Neuron (in vitro differentiated cells): Measurements from ENCODE around the gene C10orf90.

Experiments
- H2AFZ ChIP-seq: one replicate; pipeline ENCODE4 v1.6.1; 2013; ENCODE audit warnings: low read depth, mild to moderate bottlenecking, inconsistent platforms, low read length, moderate library complexity
- H3K27me3 ChIP-seq: one replicate; pipeline ENCODE4 v1.6.1; 2013; ENCODE audit warnings: low read length; ENCODE audit not compliant: insufficient read depth
- H3K36me3 ChIP-seq: one replicate; pipeline ENCODE4 v1.6.1; 2013; ENCODE audit warnings: low read length; ENCODE audit not compliant: insufficient read depth
- H3K4me1 ChIP-seq: one replicate; pipeline ENCODE4 v1.6.1; 2013; ENCODE audit warnings: low read length; ENCODE audit not compliant: insufficient read depth
- H3K4me3 ChIP-seq: 2 replicates; pipeline ENCODE4 v1.5.1; 2013; ENCODE audit warnings: mild to moderate bottlenecking, low read length, moderate library complexity
- H3K9me3 ChIP-seq: one replicate; pipeline ENCODE4 v1.6.1; 2013; ENCODE audit warnings: low read length

The C10orf90 gene

DNA sequence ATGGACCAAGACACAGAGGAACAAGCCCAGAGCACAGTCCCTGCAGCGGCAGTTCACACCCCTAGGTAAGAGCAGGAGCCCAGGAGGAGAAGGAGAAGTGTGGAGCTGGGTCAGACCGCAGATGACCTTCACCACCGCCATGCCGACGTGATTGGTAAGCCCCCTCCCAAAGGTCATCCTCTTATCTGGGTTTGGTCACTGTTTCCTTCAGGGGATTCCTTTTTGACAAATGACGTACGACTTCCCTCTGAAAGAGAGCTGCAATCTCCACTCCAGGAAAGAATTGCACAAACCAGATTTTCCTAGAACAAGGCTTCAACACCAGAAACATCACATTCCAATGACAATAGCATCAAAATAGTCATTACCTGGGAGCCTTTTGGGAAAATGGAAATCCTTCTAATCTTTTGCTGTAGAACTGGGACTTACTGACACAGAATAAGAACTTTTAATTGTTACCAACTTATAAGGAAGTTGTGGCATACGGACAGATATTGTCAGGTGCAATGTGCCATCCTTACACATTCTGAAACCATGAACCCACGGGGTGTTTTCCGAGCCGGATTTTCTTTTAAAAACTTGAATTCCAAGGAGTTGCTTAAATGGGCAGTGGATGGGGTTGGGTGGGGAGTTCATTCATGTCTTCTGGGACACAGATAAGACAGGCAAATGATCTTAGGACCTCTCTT lies 261.4 kb downstream of the C10orf90 start:
- Histone ChIP-seq H3K9me3 (no peaks in the 10 kb centered on the region), H3K36me3 (no peaks in the 10 kb centered on the region), H3K4me3 (no peak overlapping the region), H3K4me1 (peaks cover 8% of the 10 kb centered on the region), H3K27me3 (peaks cover 5% of the 10 kb centered on the region), H2AFZ (no peak overlapping the region)

GRCh38 chr10:126407831-126408230 lies 262.7 kb downstream of the C10orf90 start:
- H3K4me3 ChIP-seq: no peak overlapping the region
- H2AFZ ChIP-seq: no peak overlapping the region
- no peaks in the 10 kb centered on the region for H3K9me3 ChIP-seq
- no peaks in the 10 kb centered on the region for H3K36me3 ChIP-seq
- peaks cover 5% of the 10 kb centered on the region for H3K27me3 ChIP-seq
- peaks cover 8% of the 10 kb centered on the region for H3K4me1 ChIP-seq

- Histone ChIP-seq H3K4me3 (no peak overlapping the region), H3K27me3 (peaks cover 2% of the 10 kb centered on the region), H3K9me3 (no peaks in the 10 kb centered on the region), H3K4me1 (peaks cover 8% of the 10 kb centered on the region), H2AFZ (no peak overlapping the region), H3K36me3 (no peaks in the 10 kb centered on the region)
Observed at GRCh38 chr10:126405239-126405775, 265.2 kb downstream of the C10orf90 start.

- no peak overlapping the region for H3K4me3 ChIP-seq
- no peak overlapping the region for H2AFZ ChIP-seq
- H3K9me3 ChIP-seq: no peaks in the 10 kb centered on the region
- H3K27me3 ChIP-seq: peaks cover 2% of the 10 kb centered on the region
- no peaks in the 10 kb centered on the region for H3K36me3 ChIP-seq
- peaks cover 9% of the 10 kb centered on the region for H3K4me1 ChIP-seq
Observed at GRCh38 chr10:126402721-126403695, 267.5 kb downstream of the C10orf90 start.

DNA sequence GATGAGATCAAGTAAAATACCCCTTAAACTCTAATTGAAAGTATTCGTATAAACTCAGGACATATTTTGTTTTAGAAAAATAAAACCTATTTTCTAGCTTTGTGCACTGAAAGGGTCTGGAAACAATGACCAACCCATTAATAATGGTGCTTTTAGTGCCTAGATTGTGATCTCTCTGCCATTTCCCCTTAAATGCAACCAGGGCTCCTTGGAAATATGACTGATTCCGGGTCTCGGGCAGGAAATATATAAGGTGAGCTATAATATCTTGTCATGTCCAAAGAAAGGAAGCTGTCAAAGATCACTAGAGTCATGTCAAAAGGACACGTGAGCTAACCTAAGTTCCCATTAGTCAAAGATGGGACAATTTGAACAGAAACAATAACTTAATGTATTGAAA lies 269.9 kb downstream of the C10orf90 start:
- Histone ChIP-seq H3K4me1 (peaks cover 8% of the 10 kb centered on the region), H2AFZ (no peak overlapping the region), H3K36me3 (no peaks in the 10 kb centered on the region), H3K9me3 (no peaks in the 10 kb centered on the region), H3K27me3 (no peaks in the 10 kb centered on the region), H3K4me3 (no peak overlapping the region)

- Histone ChIP-seq H3K9me3 (no peaks in the 10 kb centered on the region), H3K4me1 (peaks cover 4% of the 10 kb centered on the region), H3K4me3 (no peak overlapping the region), H3K36me3 (no peaks in the 10 kb centered on the region), H3K27me3 (no peaks in the 10 kb centered on the region), H2AFZ (no peak overlapping the region)
Observed at GRCh38 chr10:126398924-126399323, 271.6 kb downstream of the C10orf90 start.

DNA sequence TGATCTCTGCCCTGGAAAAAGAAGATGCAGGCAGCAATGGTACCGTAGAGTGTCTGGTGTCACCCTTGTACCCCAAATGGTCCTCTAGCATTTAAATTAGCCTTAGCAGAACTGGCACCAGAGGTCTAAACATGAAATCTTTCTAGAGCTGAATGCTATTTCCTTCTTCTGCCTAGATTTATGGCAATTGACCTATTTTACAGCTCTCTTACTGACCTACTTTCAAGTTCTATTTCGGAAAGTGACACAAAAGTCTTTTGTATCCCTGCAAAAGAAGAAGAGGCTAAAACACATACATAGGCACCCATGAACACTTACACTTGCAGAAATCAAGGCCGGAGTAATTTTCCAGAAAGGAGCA lies 272.1 kb downstream of the C10orf90 start:
- Histone ChIP-seq H2AFZ (no peak overlapping the region), H3K9me3 (peaks cover 2% of the 10 kb centered on the region), H3K4me1 (peaks cover 4% of the 10 kb centered on the region), H3K36me3 (no peaks in the 10 kb centered on the region), H3K4me3 (no peak overlapping the region), H3K27me3 (no peaks in the 10 kb centered on the region)

DNA sequence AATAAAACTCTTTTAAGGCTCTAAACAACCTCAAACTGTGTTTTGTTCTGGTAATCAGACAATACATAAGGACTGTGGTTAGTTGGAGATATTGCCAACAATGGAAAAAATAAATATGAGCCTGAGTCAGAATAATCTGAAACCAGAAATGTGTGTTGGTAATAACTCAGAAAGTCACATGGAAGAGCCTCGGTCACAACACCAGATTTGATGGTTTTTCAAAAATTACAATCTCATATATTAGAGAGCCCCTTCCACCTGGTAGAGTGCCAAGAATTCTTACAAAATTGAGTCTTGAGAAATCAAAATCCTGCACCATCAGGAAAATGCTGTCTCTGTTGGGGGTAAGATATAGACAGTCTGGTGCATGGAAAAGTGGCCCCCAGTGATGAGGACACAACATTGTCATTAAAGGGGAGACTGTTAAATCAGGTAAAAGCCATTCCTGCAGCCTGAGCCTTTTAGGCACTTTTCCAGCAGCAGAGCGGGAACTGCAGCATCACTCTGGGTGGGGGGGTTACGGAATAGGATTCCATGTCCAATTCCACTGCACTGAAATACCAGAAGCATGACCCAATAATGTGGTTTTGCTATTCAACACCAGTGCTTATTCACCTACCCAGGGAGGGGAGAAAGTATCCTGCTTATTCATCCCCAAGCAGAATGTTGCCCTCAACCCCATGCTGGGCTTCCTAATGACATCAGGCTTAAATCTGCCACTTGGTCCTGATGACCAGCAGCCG lies 272.7 kb downstream of the C10orf90 start:
- Histone ChIP-seq H3K4me3 (no peak overlapping the region), H2AFZ (no peak overlapping the region), H3K36me3 (no peaks in the 10 kb centered on the region), H3K27me3 (no peaks in the 10 kb centered on the region), H3K4me1 (peaks cover 4% of the 10 kb centered on the region), H3K9me3 (peaks cover 2% of the 10 kb centered on the region)

- Histone ChIP-seq H3K4me1 (peaks cover 4% of the 10 kb centered on the region), H3K9me3 (peaks cover 2% of the 10 kb centered on the region), H3K36me3 (no peaks in the 10 kb centered on the region), H2AFZ (no peak overlapping the region), H3K27me3 (no peaks in the 10 kb centered on the region), H3K4me3 (no peak overlapping the region)
Observed at GRCh38 chr10:126397156-126397555, 273.3 kb downstream of the C10orf90 start.

GRCh38 chr10:126394948-126395347 lies 275.5 kb downstream of the C10orf90 start:
- H3K4me3 ChIP-seq: no peak overlapping the region
- H3K9me3 ChIP-seq: peaks cover 2% of the 10 kb centered on the region
- no peaks in the 10 kb centered on the region for H3K27me3 ChIP-seq
- H2AFZ ChIP-seq: no peak overlapping the region
- no peaks in the 10 kb centered on the region for H3K36me3 ChIP-seq
- H3K4me1 ChIP-seq: peaks cover 17% of the 10 kb centered on the region

DNA sequence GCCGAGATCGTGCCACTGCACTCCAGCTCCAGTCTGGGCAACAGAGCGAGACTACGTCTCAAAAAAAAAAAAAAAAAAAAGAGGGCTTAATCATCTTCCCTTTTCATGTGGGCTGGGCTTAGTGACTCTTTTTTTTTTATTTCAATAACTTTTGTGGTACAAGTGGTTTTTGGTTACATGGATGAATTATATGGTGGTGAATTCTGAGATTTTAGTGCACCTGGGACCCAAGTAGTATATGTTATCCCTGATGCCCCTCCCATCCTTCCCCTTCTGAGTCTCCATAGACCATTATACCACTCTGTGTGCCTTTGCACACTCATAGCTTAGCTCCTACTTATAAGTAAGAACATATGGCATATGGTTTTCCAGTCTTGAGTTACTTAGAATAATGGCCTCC lies 277.4 kb downstream of the C10orf90 start:
- Histone ChIP-seq H3K4me3 (no peak overlapping the region), H2AFZ (no peak overlapping the region), H3K4me1 (peaks cover 17% of the 10 kb centered on the region), H3K9me3 (peaks cover 5% of the 10 kb centered on the region), H3K36me3 (no peaks in the 10 kb centered on the region), H3K27me3 (peaks cover 11% of the 10 kb centered on the region)

- H3K27me3 ChIP-seq: peaks cover 17% of the 10 kb centered on the region
- no peak overlapping the region for H3K4me3 ChIP-seq
- H3K9me3 ChIP-seq: peaks cover 5% of the 10 kb centered on the region
- no peaks in the 10 kb centered on the region for H3K36me3 ChIP-seq
- H2AFZ ChIP-seq: no peak overlapping the region
- peaks cover 18% of the 10 kb centered on the region for H3K4me1 ChIP-seq
Observed at GRCh38 chr10:126392469-126392868, 278.0 kb downstream of the C10orf90 start.

DNA sequence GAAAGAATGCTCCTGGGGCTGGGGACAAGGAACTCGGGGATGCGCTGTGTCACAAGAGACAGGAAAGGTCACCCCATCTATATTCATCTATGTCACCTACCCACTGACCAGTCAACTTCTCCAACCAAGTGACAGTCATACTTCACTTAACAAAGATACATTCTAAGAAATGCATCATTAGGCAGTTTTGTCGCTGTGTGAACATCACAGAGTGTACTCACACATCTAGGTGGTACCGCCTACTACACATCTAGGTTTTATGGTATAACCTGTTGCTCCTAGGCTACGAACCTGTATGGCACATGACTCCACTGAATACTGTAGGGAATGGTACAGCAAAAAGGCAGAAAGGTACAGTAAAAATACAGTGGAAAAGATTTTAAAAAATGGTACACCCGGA lies 278.4 kb downstream of the C10orf90 start:
- Histone ChIP-seq H3K4me3 (no peak overlapping the region), H3K36me3 (no peaks in the 10 kb centered on the region), H2AFZ (no peak overlapping the region), H3K27me3 (peaks cover 20% of the 10 kb centered on the region), H3K4me1 (peaks cover 22% of the 10 kb centered on the region), H3K9me3 (peaks cover 5% of the 10 kb centered on the region)
